ENCODE results near the gene SCP2.
A peak's percentile ranks its signal among the peaks of the same experiment; 100 is the strongest.
"Not testable (repeated sequence)": the region's sequence is repeated elsewhere in the genome, so short reads cannot be mapped to it uniquely, and the experiment has no call there.

The SCP2 gene

DNA sequence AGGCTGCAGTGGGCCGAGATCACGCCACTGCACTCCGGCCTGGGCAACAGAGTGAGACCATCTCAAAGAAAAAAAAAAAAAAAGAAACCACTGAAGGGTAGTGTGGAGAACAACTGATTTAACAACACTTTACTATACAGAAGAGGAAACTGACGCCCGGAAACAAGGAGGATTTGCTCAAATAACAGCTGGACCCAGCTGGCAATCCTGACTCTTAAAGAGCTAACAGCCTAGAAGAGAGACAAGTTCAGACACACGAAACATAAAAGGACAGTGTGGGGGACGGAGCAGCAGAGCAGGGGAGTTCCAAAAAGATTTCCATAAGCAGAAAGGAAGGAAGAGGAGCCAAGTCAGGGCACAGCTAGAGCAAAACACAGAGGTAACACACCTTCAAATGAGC, 9.9 kb upstream of the SCP2 start:
- no peak for DNase-seq

DNA sequence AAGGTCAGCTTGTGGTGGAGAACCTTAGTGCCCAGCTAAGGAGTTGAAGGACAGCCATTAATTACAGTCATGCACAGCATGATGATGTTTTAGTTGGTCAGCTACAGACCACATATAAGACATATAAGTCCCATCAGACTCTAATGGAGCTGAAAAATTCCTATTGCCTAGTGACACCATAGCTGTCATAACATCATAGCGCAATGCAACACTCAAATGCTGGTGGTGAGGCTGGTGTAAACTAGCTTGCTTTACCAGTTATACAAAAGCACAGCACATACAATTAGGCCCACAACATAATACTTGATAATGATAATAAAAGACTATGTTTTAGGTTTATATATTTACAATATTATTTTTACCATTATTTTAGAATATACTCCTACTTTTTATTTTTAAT, 9.5 kb upstream of the SCP2 start:
- no peak for DNase-seq

GRCh38 chr1:52918201-52918600, 8.9 kb upstream of the SCP2 start:
- no peak for DNase-seq

GRCh38 chr1:52919051-52919722, 7.9 kb upstream of the SCP2 start:
- no peak for DNase-seq

DNA sequence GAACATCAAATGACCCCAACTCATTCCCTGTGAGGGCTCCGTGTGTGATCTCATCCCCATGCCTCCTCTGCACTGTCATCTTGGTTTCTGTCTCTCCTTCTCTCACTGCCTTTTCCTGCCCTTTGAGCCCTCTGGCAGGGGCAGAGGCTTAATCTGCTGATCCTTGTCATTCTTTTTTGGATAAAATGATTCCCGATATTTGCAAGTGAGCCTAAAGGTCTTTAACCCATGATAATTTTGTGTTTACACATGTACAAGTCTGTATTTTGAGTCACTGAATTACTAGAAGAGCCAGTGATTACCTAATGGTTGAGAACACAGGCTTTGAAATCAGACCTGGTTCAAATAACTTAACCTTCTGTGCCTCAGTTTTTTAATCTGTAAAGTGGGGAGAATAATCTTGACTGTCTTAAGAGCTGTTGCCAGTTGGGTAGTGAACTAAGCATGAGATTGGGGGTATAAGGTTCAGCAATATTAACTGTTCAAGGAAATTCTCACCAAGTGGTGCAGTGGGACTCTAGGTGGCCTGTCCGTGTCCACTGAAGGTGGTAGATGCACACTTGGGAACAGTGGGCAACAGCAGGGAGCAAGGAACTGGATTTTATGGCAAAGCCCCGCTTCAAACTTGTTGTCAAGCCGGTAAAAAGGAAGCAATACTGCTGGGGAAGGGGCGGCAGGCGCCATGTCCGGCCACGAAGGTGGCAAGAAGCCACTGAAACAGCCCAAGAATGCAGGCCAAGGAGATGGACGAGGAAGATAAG, 7.2 kb upstream of the SCP2 start:
- DNase-seq = no peak

GRCh38 chr1:52920791-52921291, 6.2 kb upstream of the SCP2 start:
- DNase-seq = no peak

DNA sequence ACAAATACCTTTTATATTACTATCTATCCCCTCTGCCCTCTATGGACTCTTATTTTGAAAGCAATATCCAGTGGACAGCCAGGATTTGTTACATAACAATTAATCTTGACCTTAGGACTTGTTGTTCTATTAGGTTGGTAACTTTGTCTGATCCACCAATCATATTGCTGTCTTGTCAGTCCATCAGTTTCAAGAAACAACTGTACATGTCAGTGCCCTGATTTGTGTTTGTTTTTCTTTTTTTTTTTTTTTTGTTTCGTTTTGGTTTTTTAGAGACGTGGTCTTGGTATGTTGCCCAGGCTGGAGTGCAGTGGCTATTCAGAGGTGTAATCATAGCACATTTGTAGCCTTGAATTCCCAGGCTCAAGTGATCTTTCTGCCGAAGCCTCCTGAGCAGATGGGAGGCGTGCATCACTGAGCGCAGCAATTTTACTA, 1.5 kb upstream of the SCP2 start:
- DNase-seq = no peak

DNA sequence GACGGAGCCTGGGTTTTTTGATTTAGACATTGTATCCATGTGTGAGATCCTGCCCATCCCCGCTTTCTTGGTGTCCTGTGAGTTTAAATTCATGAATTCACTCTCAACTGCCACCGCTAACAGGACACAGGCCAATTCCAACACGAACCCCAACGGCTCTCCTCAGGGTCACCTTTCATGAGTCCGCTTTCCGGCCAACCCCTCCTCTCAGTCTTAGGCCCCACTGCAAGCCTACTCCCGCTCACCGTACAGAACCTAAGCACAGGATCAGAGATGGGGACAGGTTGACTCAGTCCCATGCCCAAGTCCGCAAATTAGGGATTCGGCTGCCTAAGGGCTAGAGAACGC, 238 bp upstream of the SCP2 start:
- DNase-seq = no peak

DNA sequence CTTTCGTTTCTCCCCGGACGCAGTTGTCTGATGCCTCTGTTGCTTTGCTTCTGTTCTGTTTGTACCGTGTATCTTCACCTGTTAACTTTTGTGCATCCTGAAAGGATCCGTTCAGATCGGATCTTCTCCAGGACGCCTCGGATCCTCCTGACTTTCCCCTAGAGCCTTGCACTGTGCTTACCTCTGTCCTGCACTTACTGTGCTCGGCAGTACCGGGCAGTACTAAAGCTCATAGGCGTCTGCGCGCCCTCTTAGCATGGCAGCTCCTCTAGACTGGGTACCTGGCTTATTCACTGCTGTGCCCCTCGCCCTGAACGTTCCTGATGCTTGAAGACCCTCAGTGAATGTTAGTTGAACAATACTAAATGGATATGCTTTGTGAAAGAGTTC, 934 bp downstream of the SCP2 start:
- no peak for DNase-seq

GRCh38 chr1:52929019-52929418, 1.9 kb downstream of the SCP2 start:
- no peak for DNase-seq

GRCh38 chr1:52937433-52938182, 10.5 kb downstream of the SCP2 start:
- DNase-seq = no peak

DNA sequence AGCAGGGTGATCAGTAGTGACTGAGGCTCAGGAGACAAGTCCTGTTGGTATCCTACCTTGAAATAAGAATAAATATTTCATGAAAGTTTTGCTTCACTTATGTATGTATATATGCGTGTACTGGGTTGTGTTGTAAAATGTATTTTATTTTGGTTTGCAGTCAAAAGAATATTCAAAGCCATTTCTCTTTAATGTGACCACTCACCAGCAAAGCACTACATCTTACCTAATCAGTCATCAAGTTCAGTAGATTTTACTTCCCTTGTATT, 11.0 kb downstream of the SCP2 start:
- no peak for DNase-seq

- DNase-seq = no peak
Measured at GRCh38 chr1:52943876-52944416, 16.9 kb downstream of the SCP2 start.

DNA sequence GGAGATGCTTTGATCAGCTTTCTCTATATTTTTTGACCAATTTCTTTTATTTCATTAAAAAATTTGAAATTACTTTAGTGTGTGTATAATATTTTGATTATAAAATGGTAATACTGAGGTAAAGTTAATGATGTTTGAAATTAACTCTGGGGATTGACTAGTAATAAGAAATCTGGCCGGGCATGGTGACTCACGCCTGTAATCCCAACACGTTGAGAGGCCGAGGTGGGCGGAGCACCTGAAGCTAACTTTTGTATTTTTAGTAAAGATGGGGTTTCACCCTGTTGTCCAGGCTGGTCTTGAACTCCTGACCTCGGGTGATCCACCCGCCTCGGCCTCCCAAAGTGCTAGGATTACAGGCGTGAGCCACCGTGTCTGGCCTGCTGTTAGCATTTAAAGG, 17.5 kb downstream of the SCP2 start:
- DNase-seq = no peak

GRCh38 chr1:52947490-52947889, 20.4 kb downstream of the SCP2 start:
- no peak for DNase-seq

DNA sequence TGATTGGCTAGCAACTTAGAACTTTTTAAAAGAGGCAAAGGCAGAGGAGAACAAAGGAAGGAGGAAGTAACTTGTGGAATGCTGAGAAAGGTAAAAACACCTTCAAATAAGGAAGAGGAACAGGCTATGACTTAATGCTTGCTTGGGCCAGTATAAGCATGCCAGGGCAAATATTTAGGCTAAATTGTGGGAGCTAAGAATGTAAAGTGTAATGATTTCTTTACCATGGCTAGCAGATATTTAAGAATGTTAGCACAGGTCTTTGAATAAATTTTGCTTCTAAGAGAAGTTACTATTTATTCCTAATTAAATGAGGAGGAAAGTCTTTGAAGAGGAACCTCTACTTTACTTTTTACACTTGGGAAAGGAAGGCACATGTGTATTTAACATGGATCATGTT, 22.5 kb downstream of the SCP2 start:
- DNase-seq = not testable (repeated sequence)

GRCh38 chr1:52952112-52952511, 25.0 kb downstream of the SCP2 start:
- DNase-seq = no peak

DNA sequence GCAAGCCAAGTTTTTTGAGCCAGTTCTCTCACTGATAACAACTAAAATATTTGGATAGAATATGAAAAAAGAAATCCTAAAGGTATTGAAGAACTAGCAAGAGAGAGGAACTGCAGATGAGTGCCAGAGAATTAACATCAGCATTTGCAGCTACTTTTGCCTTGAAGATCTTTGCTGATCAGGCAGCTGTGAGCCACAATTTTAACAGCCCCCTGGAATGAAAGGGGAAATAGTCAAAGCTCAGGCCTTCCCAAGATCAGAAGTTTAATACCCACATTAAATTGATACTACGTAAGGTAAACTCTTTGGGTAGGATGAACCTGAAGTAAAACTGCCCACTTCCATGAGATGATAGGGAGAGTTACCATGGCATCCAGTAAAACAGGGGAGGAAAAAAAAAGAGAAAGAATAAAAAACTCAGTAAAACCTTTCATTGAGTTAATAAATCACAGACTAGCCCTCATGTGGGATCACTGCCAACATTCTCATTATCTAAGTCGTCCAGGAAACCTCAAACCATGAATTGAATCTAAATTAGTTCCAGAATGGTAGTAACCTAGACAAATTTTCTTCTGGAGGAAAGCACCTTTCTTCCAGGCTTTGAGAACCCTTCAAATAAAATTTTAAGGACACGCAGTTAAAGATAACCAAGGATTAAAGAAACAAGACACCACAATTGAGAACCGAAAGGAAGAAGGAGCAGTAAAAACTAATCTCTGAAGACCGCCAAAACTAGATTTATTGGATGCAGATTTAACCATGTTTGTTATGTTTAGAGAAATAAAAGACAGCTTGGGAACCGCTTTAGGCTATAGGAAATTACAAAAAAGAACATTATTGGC, 28.3 kb downstream of the SCP2 start:
- peak; percentile 76 for DNase-seq

GRCh38 chr1:52963101-52963500, 36.0 kb downstream of the SCP2 start:
- DNase-seq = no peak

DNA sequence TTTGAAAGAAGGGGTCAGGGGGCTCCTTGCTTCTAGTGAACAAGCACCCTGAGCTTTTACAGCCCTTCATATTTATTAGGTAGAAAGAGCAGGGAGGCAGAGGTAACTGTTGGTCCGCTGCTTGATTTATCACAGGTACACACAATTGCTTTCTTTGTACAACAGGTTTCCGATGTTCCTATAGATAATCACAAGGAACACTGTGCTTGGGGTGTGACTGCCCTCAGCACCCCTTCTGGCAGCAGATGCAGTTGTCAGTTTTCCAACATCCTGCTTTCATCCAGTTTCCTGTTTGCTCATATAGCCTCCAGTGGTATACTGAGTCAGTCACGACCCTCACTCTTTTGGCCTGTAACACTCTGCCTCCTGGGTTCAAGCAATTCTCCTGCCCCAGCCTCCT, 40.6 kb downstream of the SCP2 start:
- DNase-seq = no peak

DNA sequence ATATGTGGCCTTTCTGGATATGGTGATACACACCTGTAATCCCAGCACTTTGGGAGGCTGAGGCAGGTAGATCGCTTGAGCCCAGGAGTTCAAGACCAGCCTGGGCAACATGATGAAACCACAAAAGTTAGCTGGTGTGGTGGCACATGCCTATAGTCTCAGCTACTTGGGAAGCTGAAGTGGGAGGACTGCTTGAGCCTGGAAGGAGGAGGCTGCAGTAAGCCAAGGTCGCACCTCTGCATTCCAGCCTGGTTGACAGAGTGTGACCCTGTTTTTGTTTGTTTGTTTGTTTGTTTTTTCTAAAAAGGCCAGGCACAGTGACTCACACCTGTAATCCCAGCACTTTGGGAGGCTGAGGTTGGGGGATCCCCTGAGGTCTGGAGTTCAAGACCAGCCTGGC, 42.2 kb downstream of the SCP2 start:
- DNase-seq = not testable (repeated sequence)

GRCh38 chr1:52970149-52970548, 43.1 kb downstream of the SCP2 start:
- peak; percentile 52 for DNase-seq

GRCh38 chr1:52973841-52974240, 46.8 kb downstream of the SCP2 start:
- no peak for DNase-seq
